ENCODE data around the gene RAB6D.
"Not testable (repeated sequence)": the region's sequence is repeated elsewhere in the genome, so short reads cannot be mapped to it uniquely, and the experiment has no call there.

- not testable (repeated sequence) for TF ChIP-seq CTCF, POLR2A (IDR thresholded peaks at IDR 0.05)
These were observed 9.1 kb upstream of the RAB6D start for GRCh38 chr2:131373111-131373510.
